Stimulated activated CD4-positive, alpha-beta T cell treated with anti-CD3 and anti-CD28 coated beads, TNF-alpha, amount 100 ng/mL, for 1 hour (primary cell): ENCODE measurements around the gene MRPL20.

Source experiments
- DNase-seq, 3 donors: peaks; one replicate each; pipeline ENCODE4 v3.0.0-alpha.2; 2020; ENCODE audit warnings: low read depth in 3 of 3, low spot score in 1 of 3

Gene MRPL20

GRCh38 chr1:1365875-1366698 is 41.0 kb downstream of the MRPL20 start:
- DNase-seq = no peak

- DNase-seq = no peak
Observed at GRCh38 chr1:1364266-1364665, 42.8 kb downstream of the MRPL20 start.

GRCh38 chr1:1361982-1362423 is 45.1 kb downstream of the MRPL20 start:
- DNase-seq = no peak

- no peak for DNase-seq
Observed at GRCh38 chr1:1361233-1361981, 45.7 kb downstream of the MRPL20 start.

- no peak for DNase-seq
Observed at GRCh38 chr1:1360506-1361169, 46.5 kb downstream of the MRPL20 start.

- DNase-seq = no peak
Observed at GRCh38 chr1:1359664-1360468, 47.2 kb downstream of the MRPL20 start.

- DNase-seq = no peak
Observed at GRCh38 chr1:1359308-1359663, 47.8 kb downstream of the MRPL20 start.

- no peak for DNase-seq
Observed at GRCh38 chr1:1358433-1359271, 48.4 kb downstream of the MRPL20 start, which contains the start of gene MXRA8. Gene MXRA8, minus strand, starts transcription at chr1:1358555. Its CDS starts 51 bp downstream, at chr1:1358504.

GRCh38 chr1:1357871-1358432 is 49.1 kb downstream of the MRPL20 start:
- no peak for DNase-seq

GRCh38 chr1:1356796-1357401 is 50.2 kb downstream of the MRPL20 start:
- DNase-seq = no peak

- no peak for DNase-seq
Observed at GRCh38 chr1:1356166-1356795, 50.8 kb downstream of the MRPL20 start.

GRCh38 chr1:1355416-1355815 is 51.7 kb downstream of the MRPL20 start:
- DNase-seq = no peak

GRCh38 chr1:1354271-1355247 is 52.5 kb downstream of the MRPL20 start:
- DNase-seq = no peak

- DNase-seq = no peak
Observed at GRCh38 chr1:1353389-1354151, 53.5 kb downstream of the MRPL20 start.

GRCh38 chr1:1352786-1353388 is 54.2 kb downstream of the MRPL20 start:
- no peak for DNase-seq
